Subcutaneous abdominal adipose tissue (tissue), 5 donors: ENCODE measurements around the gene SERPINA5.
"Not testable (repeated sequence)": the region's sequence is repeated elsewhere in the genome, so short reads cannot be mapped to it uniquely, and the experiment has no call there.

ENCODE experiments used
- H3K27ac ChIP-seq: one replicate; pipeline ENCODE4 v1.7.0; 2013; ENCODE audit warnings: low read depth, mild to moderate bottlenecking, inconsistent platforms, low read length, moderate library complexity
- H3K27me3 ChIP-seq, 5 donors: one replicate each; pipeline ENCODE4 v1.7.0; 2013; ENCODE audit warnings: low read length in 5 of 5, inconsistent platforms in 1 of 5; ENCODE audit not compliant: control insufficient read depth in 5 of 5, insufficient read depth in 4 of 5
- H3K36me3 ChIP-seq, 5 donors: one replicate each; pipeline ENCODE4 v1.7.0; 2013; ENCODE audit warnings: low read length in 5 of 5; ENCODE audit not compliant: control insufficient read depth in 5 of 5, insufficient read depth in 5 of 5
- H3K4me1 ChIP-seq, 5 donors: one replicate each; pipeline ENCODE4 v1.7.0; 2013; ENCODE audit warnings: low read length in 5 of 5, mild to moderate bottlenecking in 3 of 5, moderate library complexity in 1 of 5; ENCODE audit not compliant: control insufficient read depth in 5 of 5, insufficient read depth in 5 of 5
- H3K4me3 ChIP-seq, 5 donors: one replicate each; pipeline ENCODE4 v1.7.0; 2013; ENCODE audit warnings: low read length in 5 of 5, low read depth in 1 of 5
- H3K9ac ChIP-seq, 5 donors: one replicate each; pipeline ENCODE4 v1.7.0; 2013; ENCODE audit warnings: low read length in 5 of 5, mild to moderate bottlenecking in 4 of 5, moderate library complexity in 3 of 5
- H3K9me3 ChIP-seq, 5 donors: one replicate each; pipeline ENCODE4 v1.7.0; 2013; ENCODE audit warnings: low read length in 5 of 5; ENCODE audit not compliant: control insufficient read depth in 5 of 5
- donor health status: healthy.
- donor health status: healthy.
- donor health status: healthy.
- donor health status: healthy.
- donor health status: healthy.

Gene SERPINA5

GRCh38 chr14:94630396-94630795, 49.2 kb downstream of the SERPINA5 start:
- Histone ChIP-seq H3K36me3 (no peaks in the 10 kb centered on the region), H3K4me1 (no peaks in the 10 kb centered on the region), H3K27me3 (peaks cover 3 to 30% (median 15%) of the 10 kb centered on the region in 5 donors), H3K27ac (no peak overlapping the region), H3K9me3 (peaks cover 0 to 2% (median 0%) of the 10 kb centered on the region in 5 donors), H3K9ac (no peak overlapping the region), H3K4me3 (no peak overlapping the region)

GRCh38 chr14:94631050-94631449, 49.8 kb downstream of the SERPINA5 start:
- Histone ChIP-seq H3K4me3 (no peak overlapping the region), H3K9ac (no peak overlapping the region), H3K27me3 (peaks cover 3 to 30% (median 15%) of the 10 kb centered on the region in 5 donors), H3K4me1 (no peaks in the 10 kb centered on the region), H3K36me3 (no peaks in the 10 kb centered on the region), H3K9me3 (peaks cover 0 to 2% (median 0%) of the 10 kb centered on the region in 5 donors), H3K27ac (no peak overlapping the region)

DNA sequence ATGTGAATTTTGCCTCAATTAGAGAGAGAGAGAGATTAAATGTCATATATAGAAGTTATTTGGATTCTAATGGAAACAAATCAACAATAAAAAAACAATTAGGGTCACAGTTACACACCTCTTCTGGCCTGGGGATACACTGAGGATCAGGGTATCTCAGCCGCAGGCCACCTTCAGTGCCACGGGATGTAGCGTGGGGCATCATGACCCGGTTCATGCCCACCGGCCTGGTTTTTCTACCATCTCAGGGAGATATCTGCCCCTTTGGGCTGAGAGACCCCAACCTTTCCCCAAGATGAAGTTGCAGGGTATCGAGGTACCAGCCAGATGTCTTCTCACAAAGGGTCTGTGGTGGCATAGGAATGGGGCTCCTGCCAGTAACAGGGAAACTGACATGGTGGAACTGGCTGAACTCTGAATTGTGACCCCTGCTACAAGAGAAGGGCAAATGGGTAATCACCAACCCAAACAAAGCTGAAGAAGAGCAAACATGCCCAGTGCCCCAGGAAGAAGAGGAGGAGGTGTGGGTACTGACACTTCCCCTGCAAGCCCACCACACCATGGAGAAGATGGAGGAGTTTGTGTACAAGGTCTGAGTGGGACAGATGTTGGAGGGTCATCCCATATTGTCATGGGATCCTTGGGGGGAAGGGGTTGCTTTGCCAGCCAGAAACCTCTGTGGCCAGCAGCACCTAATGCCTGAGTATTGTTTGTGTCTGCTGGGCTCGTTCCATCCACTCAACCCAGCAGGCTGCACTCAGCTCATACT, 50.5 kb downstream of the SERPINA5 start:
- H3K27me3 ChIP-seq: peaks cover 3 to 30% (median 15%) of the 10 kb centered on the region in 5 donors
- H3K4me3 ChIP-seq: no peak overlapping the region
- H3K9ac ChIP-seq: no peak overlapping the region
- no peaks in the 10 kb centered on the region for H3K4me1 ChIP-seq
- H3K36me3 ChIP-seq: no peaks in the 10 kb centered on the region
- peaks cover 0 to 2% (median 0%) of the 10 kb centered on the region in 5 donors for H3K9me3 ChIP-seq
- H3K27ac ChIP-seq: no peak overlapping the region

- peaks cover 3 to 28% (median 12%) of the 10 kb centered on the region in 5 donors for H3K27me3 ChIP-seq
- no peak overlapping the region for H3K27ac ChIP-seq
- H3K36me3 ChIP-seq: no peaks in the 10 kb centered on the region
- H3K9ac ChIP-seq: no peak overlapping the region
- H3K9me3 ChIP-seq: peaks cover 0 to 2% (median 0%) of the 10 kb centered on the region in 5 donors
- H3K4me3 ChIP-seq: no peak overlapping the region
- no peaks in the 10 kb centered on the region for H3K4me1 ChIP-seq
These were observed 51.0 kb downstream of the SERPINA5 start for GRCh38 chr14:94632305-94632590.

- Histone ChIP-seq H3K9me3 (peaks cover 0 to 2% (median 0%) of the 10 kb centered on the region in 5 donors), H3K27me3 (peaks cover 3 to 20% (median 12%) of the 10 kb centered on the region in 5 donors), H3K4me3 (no peak overlapping the region), H3K4me1 (no peaks in the 10 kb centered on the region), H3K27ac (no peak overlapping the region), H3K36me3 (no peaks in the 10 kb centered on the region), H3K9ac (no peak overlapping the region)
These were observed 51.9 kb downstream of the SERPINA5 start for GRCh38 chr14:94633121-94633520.

DNA sequence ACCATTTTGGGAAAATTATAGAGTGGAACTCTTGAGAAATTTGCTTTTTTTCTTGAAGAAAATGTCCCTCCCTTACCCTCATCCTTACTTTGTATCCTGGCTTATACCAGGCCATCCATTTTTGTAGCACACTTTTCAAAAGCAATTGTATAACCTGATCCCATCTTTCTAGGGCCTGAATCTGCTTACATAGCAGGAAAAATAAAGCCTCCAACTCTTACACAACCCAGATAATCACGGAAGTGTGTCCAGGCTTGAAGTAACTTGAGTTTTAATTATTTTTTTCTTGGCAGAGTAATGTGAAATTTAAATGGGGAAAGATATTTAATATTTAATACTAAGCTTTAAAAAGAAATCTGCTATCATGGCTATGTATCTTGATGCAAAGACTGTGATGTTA, 53.9 kb downstream of the SERPINA5 start:
- H3K4me1 ChIP-seq: no peaks in the 10 kb centered on the region
- H3K27ac ChIP-seq: no peak overlapping the region
- H3K36me3 ChIP-seq: no peaks in the 10 kb centered on the region
- H3K27me3 ChIP-seq: peaks cover 0 to 12% (median 12%) of the 10 kb centered on the region in 5 donors
- H3K4me3 ChIP-seq: no peak overlapping the region
- peaks cover 0 to 2% (median 0%) of the 10 kb centered on the region in 5 donors for H3K9me3 ChIP-seq
- H3K9ac ChIP-seq: no peak overlapping the region

- H3K27ac ChIP-seq: no peak overlapping the region
- H3K27me3 ChIP-seq: peaks cover 0 to 11% (median 8%) of the 10 kb centered on the region in 5 donors
- H3K9ac ChIP-seq: no peak overlapping the region
- H3K4me3 ChIP-seq: no peak overlapping the region
- no peaks in the 10 kb centered on the region for H3K36me3 ChIP-seq
- no peaks in the 10 kb centered on the region for H3K9me3 ChIP-seq
- H3K4me1 ChIP-seq: no peaks in the 10 kb centered on the region
These were observed 55.7 kb downstream of the SERPINA5 start for GRCh38 chr14:94636744-94637412.

DNA sequence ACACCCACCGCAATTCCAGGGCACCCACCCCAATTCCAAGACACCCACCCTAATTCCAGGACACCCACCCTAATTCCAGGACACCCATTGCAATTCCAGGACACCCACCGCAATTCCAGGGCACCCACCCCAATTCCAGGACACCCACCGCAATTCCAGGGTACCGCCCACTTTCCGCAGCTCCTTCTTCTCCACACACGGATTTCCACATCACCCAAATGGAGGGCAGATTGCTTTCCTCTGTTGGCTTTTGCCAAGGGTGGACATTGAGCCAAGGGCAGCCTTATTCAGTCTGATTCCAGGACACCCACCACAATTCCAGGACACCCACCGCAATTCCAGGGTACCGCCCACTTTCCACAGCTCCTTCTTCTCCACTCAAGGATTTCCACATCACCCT, 56.6 kb downstream of the SERPINA5 start:
- not testable (repeated sequence) for H3K4me1 ChIP-seq, H3K27ac ChIP-seq, H3K36me3 ChIP-seq, H3K9ac ChIP-seq, H3K4me3 ChIP-seq, H3K27me3 ChIP-seq, H3K9me3 ChIP-seq

DNA sequence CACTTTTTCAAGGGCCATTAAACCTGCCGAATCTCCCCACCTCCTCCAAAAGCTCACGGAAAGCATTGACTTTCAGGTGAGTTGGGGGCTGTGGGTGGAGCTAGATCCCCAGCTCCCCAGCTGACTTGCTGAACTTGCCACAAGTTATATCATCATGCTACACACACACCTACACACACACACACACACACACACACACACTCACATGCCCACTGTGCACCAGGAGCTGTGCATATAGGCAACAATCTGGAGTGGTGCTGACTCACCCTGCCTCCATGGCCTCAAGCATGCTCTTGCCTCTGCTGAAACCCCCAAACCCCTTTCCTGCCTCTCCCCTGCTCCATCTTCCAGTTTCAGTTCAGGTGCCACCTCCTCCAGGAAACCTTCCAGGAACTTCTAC, 57.1 kb downstream of the SERPINA5 start:
- no peak overlapping the region for H3K27ac ChIP-seq

DNA sequence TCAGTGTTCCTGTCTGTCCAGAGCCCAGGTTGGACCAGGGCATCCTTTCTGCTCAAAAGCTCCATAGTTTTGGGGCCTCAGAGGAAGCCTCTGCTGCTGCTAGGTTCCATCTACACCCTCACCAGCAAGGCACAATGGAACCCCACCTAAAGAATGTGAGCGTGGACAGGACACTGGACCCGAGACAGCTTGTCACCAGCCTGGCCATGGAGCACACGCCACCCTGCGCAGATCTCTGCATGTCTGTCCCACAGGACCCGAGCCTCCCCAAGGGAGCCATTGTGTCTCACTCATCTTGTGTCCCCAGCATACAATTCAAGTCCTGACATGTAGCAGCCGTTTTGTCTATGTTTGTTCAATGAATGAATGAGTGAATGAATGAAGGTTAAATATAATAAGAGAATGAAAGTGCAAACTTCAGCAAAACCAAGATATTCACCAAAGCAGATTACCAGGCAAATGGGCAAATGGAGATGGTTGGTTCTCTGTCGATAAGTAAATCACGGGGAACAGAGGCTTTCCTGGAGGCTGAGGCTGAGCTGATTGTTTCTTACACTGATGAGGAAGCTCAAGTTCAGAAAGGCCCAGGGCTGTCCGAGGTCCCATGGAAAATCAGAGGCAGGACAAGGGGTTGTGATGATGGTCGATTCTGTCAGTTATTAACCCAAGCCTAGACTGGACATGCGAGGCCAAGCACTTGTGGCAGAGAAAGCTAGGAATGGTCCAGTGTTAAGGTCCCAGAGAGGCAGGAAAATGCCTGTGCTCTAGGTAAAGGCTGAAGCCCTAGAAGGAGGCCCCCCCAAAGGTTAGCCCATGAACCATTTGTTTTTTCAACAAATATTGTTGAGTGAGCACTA, 58.0 kb downstream of the SERPINA5 start:
- Histone ChIP-seq H3K9me3 (no peaks in the 10 kb centered on the region), H3K27me3 (peaks cover 0 to 3% (median 0%) of the 10 kb centered on the region in 5 donors), H3K4me3 (no peak overlapping the region), H3K27ac (no peak overlapping the region), H3K9ac (no peak overlapping the region), H3K36me3 (no peaks in the 10 kb centered on the region), H3K4me1 (no peaks in the 10 kb centered on the region)

More for the DNA sequence above, 57.1 kb downstream of the SERPINA5 start:
- no peak overlapping the region for H3K4me3 ChIP-seq
- H3K36me3 ChIP-seq: no peaks in the 10 kb centered on the region
- no peaks in the 10 kb centered on the region for H3K9me3 ChIP-seq
- H3K4me1 ChIP-seq: no peaks in the 10 kb centered on the region
- peaks cover 0 to 5% (median under 1%) of the 10 kb centered on the region in 5 donors for H3K27me3 ChIP-seq
- no peak overlapping the region for H3K9ac ChIP-seq
